ENCODE measurements around the gene SRSF10.

Gene SRSF10

DNA sequence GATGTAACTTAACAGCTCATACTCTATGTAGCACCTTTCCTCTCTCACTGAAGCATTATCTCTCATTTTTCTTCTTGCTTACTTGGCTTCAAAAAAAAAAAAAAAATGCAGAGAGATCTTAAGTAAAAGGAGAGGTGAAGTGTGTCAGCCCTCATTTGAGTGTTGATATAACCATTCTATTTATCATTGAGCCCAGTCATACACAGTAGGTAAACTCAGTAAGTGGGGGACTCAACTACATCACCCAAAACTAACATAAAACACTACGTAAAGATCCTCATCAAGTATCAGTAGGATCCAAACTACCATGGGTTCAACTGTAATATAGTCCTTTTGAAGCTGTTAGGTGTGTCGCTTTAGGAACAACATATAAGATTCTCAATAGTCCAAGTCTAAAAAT, 12.3 kb downstream of the SRSF10 start:
- TF ChIP-seq, protein P1, sequence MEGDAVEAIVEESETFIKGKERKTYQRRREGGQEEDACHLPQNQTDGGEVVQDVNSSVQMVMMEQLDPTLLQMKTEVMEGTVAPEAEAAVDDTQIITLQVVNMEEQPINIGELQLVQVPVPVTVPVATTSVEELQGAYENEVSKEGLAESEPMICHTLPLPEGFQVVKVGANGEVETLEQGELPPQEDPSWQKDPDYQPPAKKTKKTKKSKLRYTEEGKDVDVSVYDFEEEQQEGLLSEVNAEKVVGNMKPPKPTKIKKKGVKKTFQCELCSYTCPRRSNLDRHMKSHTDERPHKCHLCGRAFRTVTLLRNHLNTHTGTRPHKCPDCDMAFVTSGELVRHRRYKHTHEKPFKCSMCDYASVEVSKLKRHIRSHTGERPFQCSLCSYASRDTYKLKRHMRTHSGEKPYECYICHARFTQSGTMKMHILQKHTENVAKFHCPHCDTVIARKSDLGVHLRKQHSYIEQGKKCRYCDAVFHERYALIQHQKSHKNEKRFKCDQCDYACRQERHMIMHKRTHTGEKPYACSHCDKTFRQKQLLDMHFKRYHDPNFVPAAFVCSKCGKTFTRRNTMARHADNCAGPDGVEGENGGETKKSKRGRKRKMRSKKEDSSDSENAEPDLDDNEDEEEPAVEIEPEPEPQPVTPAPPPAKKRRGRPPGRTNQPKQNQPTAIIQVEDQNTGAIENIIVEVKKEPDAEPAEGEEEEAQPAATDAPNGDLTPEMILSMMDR (conservative IDR thresholded peaks at IDR 0.05), result no peak
- H3K27ac ChIP-seq, result 0 out of 2 replicates have a peak overlapping the region, but pooled peaks have one; percentile 27

DNA sequence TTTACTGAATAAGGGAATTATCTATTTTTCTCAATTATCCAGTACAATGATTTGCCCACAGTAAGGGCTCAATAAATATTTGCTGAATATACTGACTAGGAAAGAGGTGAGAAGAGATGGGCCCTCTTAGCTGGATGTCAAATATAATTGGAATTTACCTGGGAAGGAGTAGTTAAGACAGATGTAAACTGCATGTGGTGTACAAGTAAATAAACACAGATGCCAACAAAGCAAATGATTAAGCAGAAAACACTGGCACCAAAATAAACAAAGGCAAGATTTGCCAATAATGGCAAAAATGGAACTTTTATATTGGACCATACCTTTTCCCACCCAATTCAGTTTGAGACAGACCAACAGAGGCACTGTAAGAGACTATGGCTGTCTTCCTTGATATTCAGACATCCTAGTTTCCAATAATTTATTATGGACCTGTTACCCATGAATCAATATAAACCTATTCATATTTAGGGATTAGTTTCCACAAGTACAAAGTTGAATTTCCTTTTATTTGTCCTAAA, 13.1 kb downstream of the SRSF10 start:
- peak overlapping the region; percentile 27; the same call in 1 of the 2 replicates for H3K27ac ChIP-seq
- TF ChIP-seq, protein P1 (conservative IDR thresholded peaks at IDR 0.05), result no peak

DNA sequence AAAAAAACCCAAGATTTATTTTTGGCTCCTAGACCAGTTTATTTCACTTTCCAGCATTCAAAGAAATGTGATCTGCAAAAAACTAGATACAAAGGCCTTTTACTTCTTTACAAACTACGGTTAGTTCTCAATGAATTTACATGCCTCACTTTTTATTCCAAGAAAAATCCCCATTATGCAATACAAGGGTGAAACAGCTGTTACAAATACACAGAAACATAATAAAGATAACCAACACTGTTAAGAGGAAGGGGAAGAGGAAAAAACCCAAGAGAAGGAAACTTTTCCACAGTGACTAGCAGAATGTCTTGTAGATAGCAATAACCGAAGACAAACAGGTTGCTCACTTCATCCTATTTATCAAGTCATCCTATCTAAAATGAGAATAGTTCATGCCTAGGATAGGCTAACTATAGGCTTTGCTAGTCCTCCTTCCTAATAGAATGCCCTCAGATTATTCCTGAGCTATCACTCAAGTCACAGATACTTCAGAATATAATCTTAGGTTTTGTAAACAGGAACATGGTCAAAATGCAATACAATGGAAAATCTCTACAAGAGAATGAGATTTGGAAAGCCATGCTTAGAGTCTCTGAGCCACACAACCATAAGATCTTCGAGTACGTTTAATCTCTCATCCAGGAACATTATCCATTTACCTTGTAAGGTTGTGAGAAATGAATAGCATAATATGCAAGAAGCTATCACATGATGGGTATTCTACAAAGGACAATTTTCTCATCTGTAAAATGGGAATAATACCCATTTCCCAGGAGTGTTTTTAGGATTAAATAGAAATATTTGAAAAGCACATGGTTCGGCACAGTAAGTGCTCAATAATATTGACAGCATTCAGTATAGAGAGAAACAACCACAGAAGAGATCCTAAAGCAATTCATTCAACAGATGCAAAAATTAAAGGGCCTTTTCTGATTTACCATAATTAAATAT, 15.1 kb downstream of the SRSF10 start:
- peak overlapping the region; percentile 5; the same call in 1 of the 2 replicates for H3K27ac ChIP-seq
- TF ChIP-seq, protein P1 (conservative IDR thresholded peaks at IDR 0.05), result no peak

DNA sequence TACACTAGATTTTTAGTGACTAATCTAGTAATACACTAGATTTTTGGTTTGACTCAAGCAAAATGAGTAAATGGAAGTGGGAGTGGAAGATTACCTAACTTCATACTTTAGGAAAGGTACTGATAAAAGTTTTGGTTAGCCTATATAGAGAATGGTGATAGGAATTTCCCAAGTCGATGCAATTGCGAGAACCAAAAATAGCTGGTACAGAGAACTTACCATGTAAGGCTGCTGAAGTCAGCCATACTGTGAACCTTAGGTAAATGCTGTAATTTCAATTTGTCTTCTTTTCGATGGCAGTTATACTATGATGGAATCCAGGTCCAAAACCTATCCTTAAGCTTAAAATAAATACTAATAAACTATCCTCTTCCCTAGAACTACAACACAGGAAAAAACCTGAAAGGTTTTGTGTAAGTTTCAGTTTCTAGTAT, 15.9 kb downstream of the SRSF10 start:
- H3K27ac ChIP-seq, result peak overlapping the region; percentile 5; the same call in 1 of the 2 replicates
- TF ChIP-seq, protein P1 (conservative IDR thresholded peaks at IDR 0.05), result no peak

DNA sequence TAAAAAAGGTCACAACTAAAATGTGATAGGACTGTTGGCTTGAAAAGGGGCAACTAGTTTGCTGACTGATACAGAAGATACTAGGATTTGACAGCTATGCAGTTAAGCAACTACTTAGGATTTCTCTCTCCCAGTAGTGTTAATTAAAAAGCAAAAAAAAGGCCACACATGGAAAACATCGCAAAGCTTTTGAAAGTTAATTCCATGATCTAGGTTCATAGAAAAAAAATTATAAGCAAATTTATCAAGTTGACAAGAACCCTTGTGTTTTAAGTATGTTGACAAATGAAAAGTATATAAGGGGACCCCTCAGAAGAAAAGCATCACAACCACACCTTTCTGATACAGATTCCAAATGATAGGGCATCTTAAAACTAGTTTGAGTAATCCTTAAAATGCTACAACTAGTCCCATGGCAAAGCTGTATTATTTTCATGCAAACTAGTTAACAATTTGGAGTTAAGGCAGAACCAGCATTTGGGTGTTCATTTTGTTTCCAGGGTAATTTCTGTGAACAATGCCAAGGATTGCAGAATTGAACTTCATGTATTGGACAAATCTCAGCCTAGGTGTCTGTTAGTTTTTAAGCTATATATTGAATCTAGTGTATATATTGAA, 16.4 kb downstream of the SRSF10 start:
- H3K27ac ChIP-seq, result peak overlapping the region; percentile 5; the same call in 1 of the 2 replicates
- TF ChIP-seq, protein P1 (conservative IDR thresholded peaks at IDR 0.05), result no peak

DNA sequence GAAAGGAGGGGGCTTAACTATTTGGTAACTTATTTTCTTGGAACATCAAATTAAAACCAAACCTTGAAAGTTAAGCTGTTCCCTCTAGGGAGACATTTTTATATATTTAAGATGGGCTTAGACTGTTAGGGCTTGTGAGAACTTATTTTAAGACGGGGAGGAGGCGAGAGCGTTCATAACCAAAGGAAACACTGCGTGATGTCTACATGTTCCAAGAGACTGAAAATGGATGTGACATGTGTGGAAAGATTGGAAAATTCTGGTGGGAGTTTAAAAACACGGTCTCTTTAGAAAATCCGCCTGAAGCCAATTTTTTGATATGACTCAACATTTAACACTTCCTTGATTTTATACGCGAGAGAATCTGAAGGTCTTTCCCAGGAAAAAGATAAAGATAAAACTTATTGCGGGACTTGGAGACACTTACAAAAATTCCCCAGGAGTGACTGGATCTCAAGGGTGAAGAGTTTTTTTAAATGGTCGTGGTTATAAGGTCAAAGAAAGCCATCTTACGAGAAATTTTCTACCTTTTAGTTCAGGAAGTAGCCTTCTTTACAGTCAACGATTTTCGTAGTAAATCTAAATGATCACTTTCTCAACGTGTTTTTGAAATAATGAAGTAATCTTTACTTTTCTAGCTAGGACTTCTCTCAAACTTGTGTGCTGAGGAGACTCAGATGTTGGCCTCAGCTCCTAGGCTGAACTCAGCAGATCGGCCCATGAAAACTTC, 19.7 kb downstream of the SRSF10 start:
- TF ChIP-seq, protein P1 (conservative IDR thresholded peaks at IDR 0.05), result no peak
- H3K27ac ChIP-seq, result peak overlapping the region; percentile 98

Measured in VCaP (cell line).